ENCODE measurements around the gene DEFB128.
"Not testable (repeated sequence)": the region's sequence is repeated elsewhere in the genome, so short reads cannot be mapped to it uniquely, and the experiment has no call there.

The DEFB128 gene

GRCh38 chr20:189611-190010, at the start of gene DEFB128:
TSS of gene DEFB128 (minus strand) at chr20:189711. CDS start at chr20:189623, 88 bp downstream.
- DNase-seq (ENCODE audit: low spot score): no peak

GRCh38 chr20:237929-238328, 48.4 kb upstream of the DEFB128 start:
- no peak for TF ChIP-seq CTCF (IDR thresholded peaks at IDR 0.05; ENCODE audit: extremely low read depth, missing control alignments)
- peak; percentile 19 for DNase-seq (ENCODE audit: low spot score)

More at GRCh38 chr20:189611-190010, at the start of gene DEFB128:
- TF ChIP-seq CTCF (IDR thresholded peaks at IDR 0.05; ENCODE audit: extremely low read depth, missing control alignments): no peak

DNA sequence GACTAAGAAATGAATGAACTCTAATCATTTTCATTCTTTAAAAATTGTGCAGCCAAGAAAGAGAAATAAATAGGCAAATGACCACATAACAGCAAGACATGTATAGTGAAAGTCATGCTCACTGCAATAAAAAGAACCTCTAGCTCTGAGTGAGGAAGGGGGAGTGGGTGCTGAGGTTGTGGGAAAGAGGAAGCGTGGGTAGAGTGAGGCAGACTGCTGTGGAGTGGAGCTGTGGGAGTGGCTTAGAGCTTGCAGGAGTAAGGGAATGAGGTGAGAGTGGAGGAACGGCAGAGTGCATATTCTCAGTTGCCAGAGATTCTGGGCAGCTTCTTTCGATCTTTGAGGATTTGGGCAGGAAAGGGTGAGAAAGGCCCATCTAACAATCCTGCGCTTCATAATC, 48.0 kb upstream of the DEFB128 start:
- no peak for TF ChIP-seq CTCF (IDR thresholded peaks at IDR 0.05; ENCODE audit: extremely low read depth, missing control alignments)

DNA sequence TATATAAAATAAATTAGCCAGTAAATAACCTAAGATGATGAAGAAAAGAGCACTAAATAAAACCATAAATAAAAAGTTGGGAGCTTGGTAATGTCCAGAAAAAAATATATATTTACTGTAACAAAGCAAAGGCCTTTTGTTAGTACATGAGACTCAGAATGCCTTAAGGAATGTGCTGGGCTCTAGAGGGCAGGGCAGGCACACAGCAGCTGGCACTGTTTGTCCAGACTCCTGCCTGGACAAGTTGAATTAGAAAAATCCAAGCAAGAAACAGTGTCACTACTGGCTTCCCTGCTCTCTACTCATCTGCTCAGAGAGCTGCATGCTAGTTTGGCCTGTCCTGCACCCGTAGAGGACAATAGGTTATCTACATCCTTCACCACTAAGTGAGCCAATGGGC, 46.4 kb upstream of the DEFB128 start:
- no peak for TF ChIP-seq CTCF (IDR thresholded peaks at IDR 0.05; ENCODE audit: extremely low read depth, missing control alignments)
- DNase-seq (ENCODE audit: low spot score): no peak

More for the DNA sequence above, 48.0 kb upstream of the DEFB128 start:
- peak; percentile 33 for DNase-seq (ENCODE audit: low spot score)

DNA sequence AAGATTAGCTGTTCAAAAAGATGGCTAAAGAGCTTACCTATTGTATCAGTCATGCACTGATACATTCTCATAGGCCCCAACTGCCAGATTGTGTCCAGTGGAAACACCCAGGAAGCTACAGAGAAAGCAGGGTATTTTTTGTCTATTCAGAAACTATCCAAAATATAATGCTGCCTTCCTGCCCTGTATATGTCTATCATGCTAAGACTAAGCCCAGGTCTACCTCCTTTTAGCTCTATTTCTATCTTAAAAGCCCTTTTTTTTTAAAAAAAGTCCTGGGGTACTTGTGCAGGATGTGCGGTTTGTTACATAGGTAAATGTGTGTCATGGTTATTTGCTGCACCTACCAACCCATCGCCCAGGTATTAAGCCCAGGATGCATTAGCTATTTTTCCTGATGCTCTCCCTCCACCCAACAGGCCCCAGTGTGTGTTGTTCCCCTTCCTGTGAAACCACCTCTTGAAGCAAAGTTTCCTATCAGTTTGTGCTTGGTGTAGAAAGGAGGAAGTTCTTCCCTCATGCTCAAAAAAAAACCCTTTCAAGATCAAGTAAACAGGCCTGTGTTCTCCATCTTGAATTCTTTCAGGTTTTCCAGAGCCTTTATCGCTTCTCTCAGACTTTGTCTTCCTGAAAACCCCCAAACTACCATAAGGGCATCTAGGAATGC, 38.1 kb upstream of the DEFB128 start:
- TF ChIP-seq CTCF (IDR thresholded peaks at IDR 0.05; ENCODE audit: extremely low read depth, missing control alignments): no peak
- DNase-seq (ENCODE audit: low spot score): no peak

DNA sequence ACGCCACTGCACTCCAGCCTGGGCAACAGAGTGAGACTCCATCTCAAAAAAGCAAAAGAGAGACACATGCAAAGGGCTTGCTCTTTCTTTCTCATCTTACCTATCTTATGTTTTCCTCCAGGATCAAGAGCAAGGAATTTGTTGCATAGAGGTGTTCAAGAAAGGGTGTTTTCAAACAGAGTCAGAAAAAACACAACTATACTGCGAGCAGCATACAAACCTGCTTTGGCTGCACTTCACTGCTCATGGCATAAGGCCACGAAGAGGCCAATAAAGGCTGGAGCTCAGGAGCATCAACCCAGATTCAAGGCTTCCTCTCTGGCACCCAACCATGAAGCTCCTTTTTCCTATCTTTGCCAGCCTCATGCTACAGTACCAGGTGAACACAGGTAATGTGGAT, 37.4 kb upstream of the DEFB128 start, which contains the start of gene DEFB129:
TSS of gene DEFB129 (plus strand) at position 301 of the 400 bp plus-strand sequence. CDS start at position 332, 31 bp downstream.
- DNase-seq (ENCODE audit: low spot score): no peak
- TF ChIP-seq CTCF (IDR thresholded peaks at IDR 0.05; ENCODE audit: extremely low read depth, missing control alignments): no peak

- not testable (repeated sequence) for DNase-seq (ENCODE audit: low spot score)
Observed at GRCh38 chr20:225879-226278, 36.4 kb upstream of the DEFB128 start.

GRCh38 chr20:221258-221830, 31.8 kb upstream of the DEFB128 start:
- no peak for DNase-seq (ENCODE audit: low spot score)
- no peak for TF ChIP-seq CTCF (IDR thresholded peaks at IDR 0.05; ENCODE audit: extremely low read depth, missing control alignments)
